Measurements from ENCODE around the gene HOXA5. TPM values are rescaled to one million over a fixed set of nuclear protein-coding genes. Genes with fewer than 3 reads are reported as not detected.

The HOXA5 gene
- polyA plus RNA-seq, 1 donor = 19.1 TPM

DNA sequence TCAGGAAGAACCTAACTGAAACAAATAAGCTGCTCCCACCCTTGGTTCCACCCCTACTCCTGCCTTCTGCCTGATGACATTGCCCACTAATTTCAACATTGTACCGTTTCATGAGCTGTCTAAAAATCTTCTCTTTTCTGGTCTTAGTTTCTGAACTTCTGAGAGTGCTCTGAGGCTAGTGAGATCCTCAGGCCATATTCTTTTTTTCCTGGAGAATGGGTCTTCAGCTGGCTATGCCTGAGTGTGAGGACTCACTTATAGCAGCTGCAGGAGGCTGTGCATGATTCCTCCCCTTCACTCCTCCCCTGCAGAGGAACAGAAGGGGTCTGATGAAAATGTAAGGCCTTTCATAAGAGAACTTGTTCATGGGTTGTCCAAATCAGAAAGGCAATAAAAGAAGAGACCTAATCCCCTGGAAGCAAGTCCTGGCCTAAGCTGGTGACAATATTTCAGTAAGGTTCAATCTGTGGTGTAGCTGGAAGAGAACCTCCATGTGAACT, 24.0 kb downstream of the HOXA5 start:
- no peak for DNase-seq (ENCODE audit: low read depth)

GRCh38 chr7:27118580-27118979, 24.9 kb downstream of the HOXA5 start:
- DNase-seq (ENCODE audit: low read depth) = no peak

- no peak for DNase-seq (ENCODE audit: low read depth)
These were observed 25.5 kb downstream of the HOXA5 start for GRCh38 chr7:27117887-27118491.

DNA sequence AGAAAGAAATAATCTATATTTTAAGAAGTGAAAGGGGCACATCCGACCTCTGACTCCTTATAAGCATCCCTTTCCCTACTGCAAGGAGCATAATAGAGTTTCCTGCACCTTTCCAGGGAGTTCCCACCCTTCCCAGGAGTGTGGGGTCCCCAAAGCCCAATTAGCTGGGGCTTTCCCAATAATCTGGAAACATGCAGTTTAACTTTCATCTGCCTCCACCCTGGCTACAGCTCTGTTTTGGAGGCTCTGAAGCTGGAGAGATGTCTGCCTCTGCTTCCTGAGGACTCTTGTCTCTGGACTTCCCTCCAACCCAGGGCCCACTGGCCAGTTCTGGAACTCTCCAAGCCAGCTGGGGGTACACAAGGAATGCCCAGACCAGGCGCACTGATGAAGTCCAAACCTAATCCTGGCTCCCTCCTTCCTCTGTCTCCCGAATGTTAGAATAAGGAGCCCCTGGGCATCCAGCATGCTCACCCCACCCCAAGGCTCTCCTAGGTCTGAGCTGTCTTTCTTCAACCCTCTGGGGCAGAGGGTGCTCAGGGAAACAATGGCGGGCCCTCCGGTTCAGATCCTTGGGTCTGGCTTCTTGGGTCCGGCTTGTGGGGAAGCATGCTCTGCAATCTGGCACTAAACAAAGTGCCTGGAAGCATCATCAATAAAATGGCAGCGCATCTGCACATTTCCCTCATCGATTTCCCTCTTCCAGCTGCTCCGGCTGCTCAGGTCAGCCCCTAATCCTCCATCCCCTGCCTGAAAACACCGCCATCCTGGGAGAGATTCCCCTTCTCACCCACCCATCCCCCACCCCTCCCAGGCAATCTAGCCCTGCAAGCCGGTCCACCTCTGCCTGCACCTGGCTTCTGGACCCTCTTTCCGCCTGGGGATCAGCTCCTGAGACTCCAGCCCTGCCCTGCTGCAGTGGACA, 26.3 kb downstream of the HOXA5 start:
- no peak for DNase-seq (ENCODE audit: low read depth)

GRCh38 chr7:27116031-27116961, 27.2 kb downstream of the HOXA5 start:
- DNase-seq (ENCODE audit: low read depth) = no peak

GRCh38 chr7:27115221-27116026, 28.1 kb downstream of the HOXA5 start:
- no peak for DNase-seq (ENCODE audit: low read depth)

DNA sequence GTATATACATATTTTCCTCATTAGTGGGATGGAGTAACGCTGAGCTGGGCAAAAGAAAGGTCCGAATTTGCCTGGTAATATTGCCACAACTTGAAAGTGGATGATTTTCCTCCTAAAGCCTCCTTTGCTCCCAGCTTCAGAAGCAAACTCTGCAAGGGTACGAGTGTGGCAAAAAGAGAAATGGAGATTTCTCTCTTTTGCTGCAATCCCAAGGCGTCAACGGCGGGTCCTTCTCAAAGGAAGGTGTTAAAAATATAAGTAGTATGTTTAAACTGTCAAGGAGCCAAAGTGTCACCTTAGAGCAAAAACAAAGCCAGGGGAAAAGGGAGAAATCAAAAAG, 28.6 kb downstream of the HOXA5 start:
- no peak for DNase-seq (ENCODE audit: low read depth)

- DNase-seq (ENCODE audit: low read depth) = no peak
These were observed 29.3 kb downstream of the HOXA5 start for GRCh38 chr7:27113991-27114769.

GRCh38 chr7:27112955-27113949, 30.2 kb downstream of the HOXA5 start:
- DNase-seq (ENCODE audit: low read depth) = no peak

- no peak for DNase-seq (ENCODE audit: low read depth)
These were observed 31.1 kb downstream of the HOXA5 start for GRCh38 chr7:27112361-27112760.

DNA sequence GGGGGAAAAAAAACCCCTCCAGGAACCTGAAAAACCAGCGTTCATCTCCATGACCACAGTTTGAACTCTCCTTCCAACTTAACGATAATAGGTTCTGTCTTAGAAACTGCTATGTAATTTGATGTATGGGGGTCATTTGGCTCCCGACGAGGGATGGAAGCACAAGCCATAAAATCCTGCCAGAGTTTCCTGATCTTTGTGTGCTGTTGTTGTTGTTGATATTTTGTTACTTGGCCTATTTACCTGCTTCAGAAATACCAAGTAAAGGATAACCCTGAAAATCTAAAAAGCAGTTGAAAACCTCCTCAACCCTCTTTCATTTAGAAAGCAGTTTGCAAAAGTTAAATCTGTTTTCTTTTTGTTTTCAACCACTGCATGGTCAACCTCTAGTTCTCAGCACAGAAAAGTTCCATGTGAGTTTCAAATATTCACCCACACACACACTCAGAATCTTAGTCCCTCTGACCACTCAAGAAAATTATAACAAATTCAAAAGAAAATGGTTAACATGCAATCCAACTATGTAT, 31.7 kb downstream of the HOXA5 start:
- no peak for DNase-seq (ENCODE audit: low read depth)

DNA sequence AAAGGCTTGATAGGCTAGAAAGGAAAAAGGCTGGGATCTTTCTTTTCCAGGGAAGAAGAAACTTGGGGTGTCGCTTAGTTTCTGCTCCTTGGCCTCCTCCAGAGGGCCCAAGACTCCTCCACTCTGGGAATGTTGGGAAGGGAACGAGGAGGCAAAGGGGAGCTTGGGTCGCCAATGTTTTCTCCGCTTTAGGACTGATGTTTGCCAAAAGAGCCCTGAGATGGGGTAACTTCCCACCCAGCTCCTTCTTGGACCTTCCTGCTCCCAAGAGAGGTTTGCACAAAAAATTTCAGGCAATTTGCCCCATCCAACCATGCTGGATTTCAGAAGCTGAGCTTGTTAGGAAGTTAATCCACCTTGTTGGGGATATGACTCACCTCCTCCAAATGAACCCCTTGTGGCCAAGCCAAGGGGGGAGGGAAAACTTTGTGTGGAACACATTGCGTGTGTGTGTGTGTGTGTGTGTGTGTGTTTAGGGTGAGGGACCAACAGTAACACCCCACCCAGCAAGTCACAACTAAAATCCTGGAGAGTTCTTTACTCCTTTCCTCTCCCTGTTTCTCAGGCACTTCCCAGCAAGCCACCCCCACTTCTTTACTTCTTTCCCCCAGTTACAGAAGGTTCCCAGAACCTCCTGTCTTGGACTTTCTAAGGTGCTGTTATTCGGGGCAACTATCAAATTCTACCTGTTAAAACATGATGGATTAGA, 32.3 kb downstream of the HOXA5 start:
- DNase-seq (ENCODE audit: low read depth) = no peak

DNA sequence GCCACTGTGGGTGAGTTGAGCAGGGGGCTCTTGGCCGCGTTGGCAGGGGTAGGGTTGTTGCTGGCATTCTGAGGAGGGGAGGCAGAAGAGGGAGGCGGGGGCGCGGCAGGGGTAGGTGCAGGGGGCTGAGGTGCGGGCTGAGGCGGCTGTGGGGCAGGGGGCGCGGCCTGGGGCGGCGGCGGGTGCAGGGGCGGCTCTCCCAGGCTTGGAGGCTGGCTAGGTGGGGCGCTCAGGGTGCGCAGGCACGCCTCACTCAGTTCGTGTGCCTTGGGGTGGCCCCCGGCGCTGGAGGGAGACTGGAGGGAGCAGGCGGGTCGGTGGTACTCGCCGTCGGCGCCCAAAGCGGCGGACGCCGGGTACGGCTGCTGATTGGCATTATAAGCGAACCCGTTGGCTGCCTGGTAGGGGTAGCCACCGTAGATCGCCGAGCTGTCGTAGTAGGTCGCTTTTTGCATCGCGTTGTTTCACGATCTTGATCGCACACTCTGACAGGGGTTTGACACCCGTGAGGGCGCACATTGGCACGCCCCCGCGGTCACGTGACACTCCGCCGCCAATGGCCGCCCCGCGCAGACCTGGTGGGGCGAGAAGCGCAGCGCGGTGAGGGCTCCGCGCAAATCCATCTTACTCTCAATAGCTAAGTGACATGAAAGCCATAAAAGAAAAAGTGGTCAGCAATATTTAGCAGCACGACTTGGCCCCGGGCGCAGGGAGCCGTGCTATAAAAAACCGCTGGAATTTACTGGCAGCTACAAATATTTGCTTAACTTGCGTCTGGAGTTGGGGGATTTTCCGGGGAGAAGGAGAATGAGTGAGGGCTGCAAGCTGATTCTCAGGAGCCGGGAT, 33.1 kb downstream of the HOXA5 start:
- DNase-seq (ENCODE audit: low read depth) = no peak

DNA sequence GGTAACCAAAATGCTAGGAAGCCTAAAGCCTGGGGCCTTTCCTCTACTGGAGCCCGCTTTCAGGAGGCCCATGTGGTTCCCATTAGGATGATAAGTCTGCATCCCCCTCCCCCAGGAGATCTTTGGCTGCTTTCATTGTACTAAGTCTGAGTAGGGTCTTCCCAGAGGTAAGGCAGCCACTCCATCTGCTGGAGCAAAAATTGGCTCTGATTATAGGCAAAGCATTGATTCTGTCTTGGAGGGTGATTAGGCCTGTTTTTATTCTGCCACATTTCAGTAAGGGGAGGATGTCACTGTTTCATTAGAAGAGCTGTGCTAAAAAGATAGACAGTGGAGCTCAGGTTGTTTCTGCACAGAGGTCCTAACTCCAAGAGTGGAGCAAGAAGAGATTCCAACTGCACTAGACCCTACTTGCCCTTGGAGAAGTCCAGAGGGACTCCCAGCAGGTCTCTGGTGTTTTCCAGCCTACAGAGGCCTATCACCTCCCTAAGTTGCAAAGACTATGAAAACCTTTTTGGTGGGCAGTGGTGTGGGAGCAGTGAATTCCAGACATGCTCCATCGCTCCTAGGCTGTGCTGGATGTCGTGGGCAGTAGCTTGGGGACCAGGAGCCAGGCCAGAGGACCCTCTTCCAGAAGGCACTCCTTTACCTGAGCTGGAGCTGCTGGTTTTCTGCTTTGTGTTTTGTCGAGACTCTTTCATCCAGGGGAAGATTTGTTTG, 33.9 kb downstream of the HOXA5 start:
- DNase-seq (ENCODE audit: low read depth) = no peak

DNA sequence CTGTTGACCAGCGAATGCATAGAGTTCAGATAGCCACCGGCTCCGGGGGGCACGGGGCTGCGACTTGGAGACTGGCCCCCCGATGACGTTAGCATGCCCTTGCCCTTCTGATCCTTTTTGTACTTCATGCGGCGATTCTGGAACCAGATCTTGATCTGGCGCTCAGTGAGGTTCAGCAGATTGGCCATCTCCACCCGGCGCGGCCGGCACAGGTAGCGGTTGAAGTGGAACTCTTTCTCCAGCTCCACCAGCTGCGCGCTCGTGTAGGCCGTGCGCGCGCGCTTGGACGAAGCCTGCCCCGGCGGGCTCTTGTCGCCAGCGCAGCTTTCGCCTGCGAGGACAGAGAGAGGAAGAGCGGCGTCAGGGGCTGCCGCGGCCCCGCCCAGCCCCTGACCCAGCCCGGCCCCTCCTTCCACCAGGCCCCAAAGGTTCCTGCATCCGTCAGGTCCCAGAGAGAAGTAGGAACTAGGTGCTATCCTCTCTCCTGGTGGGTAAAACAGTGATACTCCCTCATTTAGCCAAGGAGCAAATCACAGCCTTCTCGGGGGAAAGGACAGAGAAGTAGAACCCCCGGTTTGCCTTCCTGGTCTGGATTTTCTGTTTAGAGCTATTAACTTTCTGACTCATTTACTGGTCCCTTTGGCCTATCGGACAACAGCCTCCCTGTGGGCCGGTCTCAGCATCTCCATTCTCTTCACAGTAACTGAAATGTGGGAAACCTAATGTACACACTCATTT, 34.9 kb downstream of the HOXA5 start:
- no peak for DNase-seq (ENCODE audit: low read depth)
